K562 (cell line): ENCODE results near the gene BPTF. TPM values are rescaled to one million over a fixed set of nuclear protein-coding genes. Genes with fewer than 3 reads are reported as not detected.

Source experiments
- ATAC-seq: fragments of 200-7000 bp; cut with Tn5 transposase; 3 replicates; pipeline ENCODE4 v1.9.1; 2020; ENCODE audit warnings: moderate library complexity
- BruUV-seq: library from RNA; stranded (reverse); fragments of 400-500 nt; replicated peaks from 2 replicates; lab custom pipeline; 2021; lab: Mats Ljungman, UMichigan
- CTCF ChIA-PET: fragments of 300-600 bp; formaldehyde crosslinking; extraction: SDS; loops from one replicate; lab custom pipeline; 2021; ENCODE audit warnings: low intra/inter-chr PET ratio; lab: Yijun Ruan, JAX
- POLR2A ChIA-PET: fragments of 300-600, 350-650 bp; sonication (Branson Sonifier 250); formaldehyde crosslinking; extraction: SDS; loops from one replicate; lab custom pipeline; 2021; ENCODE audit warnings: antibody characterized with exemption, inconsistent platforms; lab: Yijun Ruan, JAX
- DNase-seq, 4 experiments: peaks; one replicate each; pipeline versions ENCODE4 v3.0.0 to v3.0.0-alpha.2; 2011 to 2018; ENCODE audit warnings: low spot score in 3 of 4, mixed read lengths in 3 of 4; ENCODE audit errors: extremely low read depth in 1 of 4
- FAIRE-seq: peaks from 2 replicates; lab custom pipeline; 2011; peaks lifted over from hg19 to GRCh38; lab: Jason Lieb, UNC
- H2AFZ ChIP-seq: 2 replicates; pipeline ENCODE4 v1.6.0; 2011; ENCODE audit warnings: low read depth, low read length, control low read depth, inconsistent platforms
- H3K27ac ChIP-seq: fragments of 200-600 bp; 3 replicates; pipeline ENCODE4 v1.8.0; 2011; ENCODE audit warnings: low read depth, mild to moderate bottlenecking, control low read depth, inconsistent platforms, low read length, moderate library complexity, mixed read lengths; ENCODE audit errors: extremely low read depth
- H3K27me3 ChIP-seq, 2 experiments: fragments of 300-600 bp in 1 of 2; 2 replicates in 1 of 2; 3 replicates in 1 of 2; pipeline versions ENCODE4 v1.6.0 to v1.8.0; 2011; ENCODE audit warnings: inconsistent platforms in 2 of 2, low read length in 2 of 2, mild to moderate bottlenecking in 1 of 2, mixed read lengths in 1 of 2, moderate library complexity in 1 of 2; ENCODE audit not compliant: control insufficient read depth in 2 of 2, insufficient read depth in 2 of 2
- H3K36me3 ChIP-seq: fragments of 300-600 bp; 3 replicates; pipeline ENCODE4 v1.8.0; 2011; ENCODE audit warnings: mild to moderate bottlenecking, low read length, inconsistent platforms; ENCODE audit not compliant: control insufficient read depth, insufficient read depth
- H3K4me1 ChIP-seq, 2 experiments: fragments of 200-600 bp in 1 of 2; replicated peaks in 1 of 2; 2 replicates in 1 of 2; 3 replicates in 1 of 2; pipeline versions ENCODE4 v1.5.1 to v1.8.0; 2011; ENCODE audit warnings: inconsistent platforms in 2 of 2, low read length in 2 of 2, mild to moderate bottlenecking in 1 of 2, mixed read lengths in 1 of 2, moderate library complexity in 1 of 2; ENCODE audit not compliant: control insufficient read depth in 2 of 2, insufficient read depth in 2 of 2
- H3K4me2 ChIP-seq: 2 replicates; pipeline ENCODE4 v1.6.1; 2011; ENCODE audit warnings: low read length, control low read depth, inconsistent platforms, mixed read lengths; ENCODE audit not compliant: insufficient read depth
- H3K4me3 ChIP-seq: fragments of 200-600 bp; sonication (generic), shearing (Covaris generic); 2 replicates; pipeline ENCODE4 v1.5.1; 2016; ENCODE audit warnings: control low read depth, inconsistent platforms
- H3K79me2 ChIP-seq: fragments of 200-600 bp; 3 replicates; pipeline ENCODE4 v1.8.0; 2011; ENCODE audit warnings: low read length, inconsistent platforms; ENCODE audit not compliant: control insufficient read depth, insufficient read depth
- H3K9ac ChIP-seq, 2 experiments: 2 replicates each; pipeline versions ENCODE4 v1.6.0 to v1.6.1; 2011; ENCODE audit warnings: low read depth in 2 of 2, low read length in 2 of 2, control low read depth in 1 of 2, inconsistent platforms in 1 of 2, mild to moderate bottlenecking in 1 of 2, mixed read lengths in 1 of 2; ENCODE audit not compliant: insufficient read depth in 1 of 2
- H3K9me1 ChIP-seq: one replicate; pipeline ENCODE4 v1.6.0; 2011; ENCODE audit warnings: inconsistent platforms, mild to moderate bottlenecking, low read length, moderate library complexity; ENCODE audit not compliant: control insufficient read depth, insufficient read depth
- H3K9me3 ChIP-seq: replicated peaks from 2 replicates; pipeline ENCODE4 v1.5.1; 2011; ENCODE audit warnings: low read depth, low read length, inconsistent platforms; ENCODE audit not compliant: control insufficient read depth, insufficient read depth
- H4K20me1 ChIP-seq: replicated peaks from 2 replicates; pipeline ENCODE4 v1.6.1; 2011; ENCODE audit warnings: low read length, inconsistent platforms, mixed read lengths; ENCODE audit not compliant: control insufficient read depth, insufficient read depth
- BMI1 ChIP-seq: fragments of 150-350 bp; IDR thresholded peaks from 2 replicates; pipeline ENCODE4 v1.6.1; 2014; ENCODE audit warnings: low read length
- BRF1 ChIP-seq: IDR thresholded peaks from 3 replicates; pipeline ENCODE4 v1.6.1; 2011; ENCODE audit warnings: borderline replicate concordance, mild to moderate bottlenecking; ENCODE audit not compliant: insufficient read length; ENCODE audit errors: extremely low read depth
- DNMT1 ChIP-seq: fragments of 450-650 bp; IDR thresholded peaks from 2 replicates; pipeline ENCODE4 v1.6.1; 2016; ENCODE audit warnings: antibody characterized with exemption, mild to moderate bottlenecking
- FOSL1 ChIP-seq: fragments of 200-800 bp; sonication (Bioruptor generic); conservative IDR thresholded peaks from 2 replicates; pipeline ENCODE4 v1.6.1; 2016; ENCODE audit warnings: missing genetic modification characterization, missing compliant biosample characterization
- KAT8 ChIP-seq: fragments of 450-650 bp; IDR thresholded peaks from 2 replicates; pipeline ENCODE4 v1.6.1; 2016; ENCODE audit warnings: low read depth, mild to moderate bottlenecking
- NFIX ChIP-seq: fragments of 250-450 bp; sonication (Bioruptor Pico); IDR thresholded peaks from 2 replicates; pipeline ENCODE4 v1.4.0; 2020; ENCODE audit warnings: low read depth, mild to moderate bottlenecking, moderate library complexity
- RFX5 ChIP-seq: IDR thresholded peaks from 2 replicates; pipeline ENCODE4 v1.6.1; 2011; ENCODE audit warnings: low read depth, mild to moderate bottlenecking, improper control_type of control experiment, low read length
- SIX5 ChIP-seq, 2 experiments: IDR thresholded peaks; 2 replicates each; pipeline ENCODE4 v1.6.1; 2011; ENCODE audit warnings: low read length in 2 of 2, borderline replicate concordance in 1 of 2, low read depth in 1 of 2, mild to moderate bottlenecking in 1 of 2, moderate library complexity in 1 of 2; ENCODE audit not compliant: insufficient read depth in 1 of 2
- TEAD4 ChIP-seq, 2 experiments: sonication (generic) in 1 of 2; formaldehyde crosslinking in 1 of 2; IDR thresholded peaks; 2 replicates each; pipeline versions ENCODE4 v1.6.1 to v1.8.0; 2012 to 2022; ENCODE audit warnings: borderline replicate concordance in 1 of 2, inconsistent platforms in 1 of 2, low read length in 1 of 2, mild to moderate bottlenecking in 1 of 2, missing genetic modification reagents in 1 of 2
- ZZZ3 ChIP-seq: fragments of 450-650 bp; IDR thresholded peaks from 2 replicates; pipeline ENCODE4 v1.6.1; 2016; ENCODE audit warnings: antibody characterized with exemption, mild to moderate bottlenecking, moderate library complexity
- WGBS: fragments of 100-300 bp; shearing (Covaris generic); methylation state at CpG from one replicate; pipeline ENCODE4 v1.1.6; 2016; ENCODE audit warnings: low coverage, mixed read lengths; ENCODE audit not compliant: insufficient coverage; ENCODE audit errors: missing lambda C conversion rate; 5-methylcytosine and 5-hydroxymethylcytosine counted together
- in situ Hi-C: fragments of 300-500 bp; cut with MboI; formaldehyde crosslinking; loops from 4 replicates; pipeline ENCODE4 v1.15.0; 2018; ENCODE audit warnings: inconsistent platforms, mixed read lengths
- intact Hi-C: fragments of 100-400 bp; cut with micrococcal nuclease; formaldehyde crosslinking; loops from 2 replicates; pipeline ENCODE4 v1.14.2; 2022
- polyA plus RNA-seq, 8 experiments: library from polyadenylated mRNA; depleted of rRNA in 4 of 8; stranded (reverse) in 5 of 8; unstranded in 3 of 8; fragments of >200 nt; fragmentation: Nextera tagmentation in 2 of 8; fragmentation: Illumina TruSeq in 1 of 8; extraction: Ambion mirVana in 2 of 8; extraction: Trizol in 1 of 8; gene quantifications; 2 replicates each; pipeline versions ENCODE4 v1.2.1 to v1.2.3, GENCODE V29; 2011 to 2014; ENCODE audit warnings: inconsistent platforms in 1 of 8, missing spikeins in 1 of 8
- total RNA-seq, 7 experiments: library from RNA; depleted of rRNA in 6 of 7; stranded (reverse); fragments of >200 nt in 6 of 7; fragmentation: Illumina TruSeq in 2 of 7; extraction: Trizol in 2 of 7; gene quantifications; 2 replicates each; pipeline versions ENCODE4 v1.2.1 to v1.2.3, GENCODE V29; 2011 to 2021; ENCODE audit warnings: low replicate concordance in 1 of 7
- TF ChIP-seq, protein P1 (sequence below): fragments of 250-450 bp; sonication (Bioruptor Pico); IDR thresholded peaks from 2 replicates; pipeline ENCODE4 v1.5.0; 2021; ENCODE audit warnings: mild to moderate bottlenecking, moderate library complexity
- TF ChIP-seq, protein P2 (sequence below): fragments of 450-650 bp; conservative IDR thresholded peaks from 2 replicates; pipeline ENCODE4 v1.6.1; 2016; ENCODE audit warnings: missing genetic modification characterization, low read depth, mild to moderate bottlenecking, control low read depth, missing compliant biosample characterization

BPTF gene
- total and polyA plus RNA-seq, 9 of the 15 experiments (the other 6 are each of a cell fraction or from before 2014, with no cell fraction given), result 12.5 to 52.1 (median 26.9) TPM

DNA sequence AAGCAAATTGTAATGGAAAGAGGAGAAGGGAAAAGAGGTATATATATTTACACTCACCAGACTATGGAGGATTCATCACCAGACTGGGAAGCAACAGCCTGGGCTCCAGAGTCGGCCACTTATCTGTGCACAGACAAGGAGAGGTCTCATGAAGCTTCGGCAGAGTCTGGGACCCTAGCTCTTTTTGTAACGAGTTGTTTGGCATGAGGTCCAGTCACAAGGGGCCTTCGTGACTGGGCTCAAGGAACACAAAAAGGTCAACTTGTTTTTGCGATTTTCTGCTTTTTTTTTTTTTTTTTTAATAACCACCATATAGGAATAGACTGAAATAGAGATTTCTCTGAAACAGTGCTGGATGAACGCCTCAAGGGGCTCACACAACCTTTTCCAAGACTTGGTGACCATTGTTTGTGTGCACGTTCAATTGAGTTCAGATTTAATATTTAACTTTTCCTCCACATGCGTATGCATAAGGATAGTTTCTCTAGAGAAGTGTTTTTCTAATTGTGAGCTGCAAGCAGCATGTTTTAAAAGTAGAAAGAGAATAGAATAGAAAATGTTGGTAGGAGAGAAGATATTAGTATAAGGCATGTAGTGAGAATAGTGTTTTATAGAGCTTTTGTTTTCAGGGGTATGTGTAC lies 25.8 kb downstream of the BPTF start:
- FAIRE-seq (no peak), DNase-seq (no peak), ATAC-seq (no peak)
- BruUV-seq, result no TSS peak
- H3K79me2 ChIP-seq, result peaks cover 81% of the 10 kb centered on the region
- in situ Hi-C loops (no loop called here), intact Hi-C loops (no loop called here)
- no peak overlapping the region for H2AFZ ChIP-seq
- peaks cover 0 to 6% of the 10 kb centered on the region in 2 experiments; a peak in 3 of 5 replicates for H3K4me1 ChIP-seq
- 73% methylated on average over 8 of the region's 8 CpGs for WGBS
- no peak overlapping the region for H3K4me3 ChIP-seq
- ChIA-PET CTCF (no interaction called here), POLR2A (no interaction called here)
- H3K9ac ChIP-seq, result no peak overlapping the region
- peaks cover 8% of the 10 kb centered on the region for H4K20me1 ChIP-seq
- no peaks in the 10 kb centered on the region for H3K9me1 ChIP-seq
- no peak overlapping the region for H3K4me2 ChIP-seq
- no peaks in the 10 kb centered on the region for H3K27me3 ChIP-seq
- no peak overlapping the region for H3K27ac ChIP-seq
- H3K9me3 ChIP-seq, result 0 out of 2 replicates have a peak, but pooled peaks cover 2% of the 10 kb centered on the region
- H3K36me3 ChIP-seq, result peaks cover 12% of the 10 kb centered on the region
- TF ChIP-seq, protein P1, sequence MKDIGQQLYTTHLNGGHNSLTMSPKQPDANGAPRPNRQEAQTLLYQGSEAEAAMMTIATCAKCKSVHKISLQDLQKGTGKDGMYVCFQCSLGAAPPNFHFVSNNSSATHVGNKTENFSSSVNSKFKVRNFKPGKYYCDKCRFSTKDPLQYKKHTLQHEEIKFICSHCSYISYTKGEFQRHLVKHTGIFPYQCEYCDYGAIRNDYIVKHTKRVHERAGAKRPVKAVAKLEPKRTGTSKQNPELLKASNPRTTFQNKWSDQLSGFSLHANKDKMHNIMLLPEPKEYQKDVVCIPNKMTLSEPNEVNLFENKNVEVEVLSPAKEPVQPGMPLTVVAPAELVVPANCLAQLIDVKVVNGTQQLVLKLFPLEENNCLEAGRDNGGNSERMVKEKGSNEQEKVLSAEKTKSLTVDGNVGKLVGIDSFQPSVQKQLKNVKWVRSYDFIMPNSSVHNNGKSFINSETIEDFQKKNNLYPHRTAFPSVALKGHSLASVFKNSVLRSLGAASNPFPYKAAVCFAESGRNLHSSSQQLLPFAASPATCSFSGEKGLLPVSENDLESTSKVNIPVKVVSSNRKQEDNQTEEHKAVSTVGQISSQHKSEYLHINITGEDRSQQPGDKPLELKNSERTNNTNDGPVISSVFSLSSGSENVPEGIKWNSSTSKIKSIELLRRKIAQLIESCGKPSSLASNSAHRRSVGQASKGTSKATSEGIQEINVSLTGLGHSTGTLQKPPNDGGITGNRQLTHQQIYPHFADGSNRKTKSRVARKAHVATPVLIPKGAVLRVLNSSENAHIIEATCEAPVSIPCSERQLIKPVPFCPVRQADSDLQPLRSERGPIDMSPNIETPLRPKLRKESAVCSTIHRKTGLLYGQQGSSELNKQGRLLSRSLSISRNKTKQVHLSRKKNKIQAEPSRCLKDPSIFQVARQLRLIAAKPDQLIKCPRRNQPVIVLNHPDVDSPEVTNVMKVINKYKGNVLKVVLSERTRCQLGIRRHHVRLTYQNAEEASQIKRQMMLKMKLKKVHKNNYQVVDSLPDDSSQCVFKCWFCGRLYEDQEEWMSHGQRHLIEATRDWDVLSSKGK, result no peak
- TF ChIP-seq BRF1, result no peak
- TF ChIP-seq TEAD4 (IDR thresholded peaks at IDR 0.05; ENCODE audit: low read length), result no peak
- TF ChIP-seq TEAD4 (CRISPR knock-in tag; IDR thresholded peaks at IDR 0.05; ENCODE audit: borderline replicate concordance), result no peak
- no peak for TF ChIP-seq SIX5 (IDR thresholded peaks at IDR 0.05; ENCODE audit: borderline replicate concordance in 1 of 2, insufficient read depth in 1 of 2, low read depth in 1 of 2, low read length in 2 of 2)
- TF ChIP-seq BMI1, result no peak
- no peak for TF ChIP-seq NFIX (CRISPR knock-in tag)
- no peak for TF ChIP-seq RFX5
- TF ChIP-seq DNMT1, result no peak
- TF ChIP-seq ZZZ3, result no peak
- TF ChIP-seq, protein P2, sequence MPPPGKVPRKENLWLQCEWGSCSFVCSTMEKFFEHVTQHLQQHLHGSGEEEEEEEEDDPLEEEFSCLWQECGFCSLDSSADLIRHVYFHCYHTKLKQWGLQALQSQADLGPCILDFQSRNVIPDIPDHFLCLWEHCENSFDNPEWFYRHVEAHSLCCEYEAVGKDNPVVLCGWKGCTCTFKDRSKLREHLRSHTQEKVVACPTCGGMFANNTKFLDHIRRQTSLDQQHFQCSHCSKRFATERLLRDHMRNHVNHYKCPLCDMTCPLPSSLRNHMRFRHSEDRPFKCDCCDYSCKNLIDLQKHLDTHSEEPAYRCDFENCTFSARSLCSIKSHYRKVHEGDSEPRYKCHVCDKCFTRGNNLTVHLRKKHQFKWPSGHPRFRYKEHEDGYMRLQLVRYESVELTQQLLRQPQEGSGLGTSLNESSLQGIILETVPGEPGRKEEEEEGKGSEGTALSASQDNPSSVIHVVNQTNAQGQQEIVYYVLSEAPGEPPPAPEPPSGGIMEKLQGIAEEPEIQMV (tag), result no peak
- TF ChIP-seq FOSL1 (tag), result no peak
- TF ChIP-seq KAT8, result no peak
